ENCODE data around the gene RASGRP3. TPM values are rescaled to one million over a fixed set of nuclear protein-coding genes. Genes with fewer than 3 reads are reported as not detected.
"Not testable (repeated sequence)": the region's sequence is repeated elsewhere in the genome, so short reads cannot be mapped to it uniquely, and the experiment has no call there.

RASGRP3 gene
- total RNA-seq, 2 donors from 2014 or later, result 0.73 to 21.0 TPM

DNA sequence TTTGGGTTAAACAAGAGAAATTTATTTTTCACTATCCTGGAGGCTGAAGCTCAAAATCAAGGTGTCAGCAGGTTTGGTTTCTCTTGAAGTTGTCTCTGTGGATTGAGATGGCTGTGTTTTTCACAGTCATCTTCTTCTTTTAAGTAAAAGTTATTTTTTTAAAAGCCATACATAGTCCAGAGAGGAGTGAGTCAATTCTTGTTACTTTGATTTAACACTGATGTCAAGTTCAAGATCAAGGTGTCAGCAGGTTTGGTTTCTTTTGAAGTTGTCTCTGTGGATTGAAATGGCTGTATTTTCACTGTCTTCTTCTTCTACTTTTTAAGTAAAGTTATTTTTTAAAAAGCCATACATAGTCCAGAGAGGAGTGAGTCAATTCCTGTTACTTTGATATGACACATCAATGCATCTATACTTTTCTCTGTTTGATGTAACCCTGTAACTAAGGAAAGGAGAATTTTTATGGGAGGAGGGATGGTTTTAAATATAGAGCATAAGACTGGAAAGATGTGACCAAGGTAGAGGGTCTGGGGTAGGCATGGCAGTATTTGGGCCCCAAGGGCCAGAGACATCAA lies 22.5 kb upstream of the RASGRP3 start:
- Histone ChIP-seq H3K9me3 (no peaks in the 10 kb centered on the region), H3K36me3 (no peaks in the 10 kb centered on the region), H3K4me3 (no peak overlapping the region), H3K27me3 (replicated peaks; ENCODE audit: insufficient read depth) (no peaks in the 10 kb centered on the region), H3K27ac (no peak overlapping the region), H3K4me1 (replicated peaks) (no peaks in the 10 kb centered on the region)
- no peak for TF ChIP-seq POLR2AphosphoS5 (IDR thresholded peaks at IDR 0.05)
- TF ChIP-seq POLR2A (IDR thresholded peaks at IDR 0.05), result no peak
- TF ChIP-seq, protein P1, sequence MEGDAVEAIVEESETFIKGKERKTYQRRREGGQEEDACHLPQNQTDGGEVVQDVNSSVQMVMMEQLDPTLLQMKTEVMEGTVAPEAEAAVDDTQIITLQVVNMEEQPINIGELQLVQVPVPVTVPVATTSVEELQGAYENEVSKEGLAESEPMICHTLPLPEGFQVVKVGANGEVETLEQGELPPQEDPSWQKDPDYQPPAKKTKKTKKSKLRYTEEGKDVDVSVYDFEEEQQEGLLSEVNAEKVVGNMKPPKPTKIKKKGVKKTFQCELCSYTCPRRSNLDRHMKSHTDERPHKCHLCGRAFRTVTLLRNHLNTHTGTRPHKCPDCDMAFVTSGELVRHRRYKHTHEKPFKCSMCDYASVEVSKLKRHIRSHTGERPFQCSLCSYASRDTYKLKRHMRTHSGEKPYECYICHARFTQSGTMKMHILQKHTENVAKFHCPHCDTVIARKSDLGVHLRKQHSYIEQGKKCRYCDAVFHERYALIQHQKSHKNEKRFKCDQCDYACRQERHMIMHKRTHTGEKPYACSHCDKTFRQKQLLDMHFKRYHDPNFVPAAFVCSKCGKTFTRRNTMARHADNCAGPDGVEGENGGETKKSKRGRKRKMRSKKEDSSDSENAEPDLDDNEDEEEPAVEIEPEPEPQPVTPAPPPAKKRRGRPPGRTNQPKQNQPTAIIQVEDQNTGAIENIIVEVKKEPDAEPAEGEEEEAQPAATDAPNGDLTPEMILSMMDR (IDR thresholded peaks at IDR 0.05), result no peak
- DNase-seq (ENCODE audit: low spot score), result no peak
- intact Hi-C loops (cut with DNase I), result no loop called here

DNA sequence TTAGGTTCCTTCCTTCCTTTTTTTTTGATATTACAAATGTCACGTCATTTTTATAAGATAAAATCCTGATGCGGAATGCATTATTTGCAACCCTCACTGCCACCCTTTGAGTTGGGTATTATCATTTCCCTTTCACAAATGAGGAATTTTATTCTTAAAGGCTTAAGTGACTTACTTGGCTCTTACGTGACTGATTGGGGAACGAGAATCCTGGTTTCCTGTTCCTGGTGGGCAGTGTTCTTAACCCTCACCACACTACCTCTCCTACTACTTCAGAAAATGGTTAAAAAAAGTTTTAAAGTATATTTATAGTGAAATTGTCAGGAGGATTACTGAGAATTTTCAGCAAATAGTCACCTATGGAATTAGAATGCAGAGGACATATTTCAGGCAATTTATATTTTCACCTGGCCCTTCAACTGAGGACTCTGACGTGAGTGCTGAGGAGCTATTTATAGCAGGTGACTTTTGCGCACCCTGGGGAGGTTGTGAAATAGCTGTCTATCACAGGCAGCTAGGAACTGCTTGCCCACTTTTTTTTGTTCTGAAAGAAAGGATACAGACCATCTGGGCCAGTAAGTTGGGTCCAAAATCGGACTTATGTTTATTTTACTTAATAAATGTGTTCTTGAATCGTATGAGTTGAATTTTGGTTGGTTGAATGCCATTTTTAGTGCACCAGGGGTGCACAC lies 18.7 kb upstream of the RASGRP3 start:
- intact Hi-C loops (cut with DNase I), result no loop called here
- Histone ChIP-seq H3K36me3 (no peaks in the 10 kb centered on the region), H3K4me1 (replicated peaks) (no peaks in the 10 kb centered on the region), H3K27ac (no peak overlapping the region), H3K27me3 (replicated peaks; ENCODE audit: insufficient read depth) (no peaks in the 10 kb centered on the region), H3K9me3 (no peaks in the 10 kb centered on the region), H3K4me3 (no peak overlapping the region)
- TF ChIP-seq POLR2A (IDR thresholded peaks at IDR 0.05) (no peak), POLR2AphosphoS5 (IDR thresholded peaks at IDR 0.05) (peak; percentile 13)
- TF ChIP-seq, protein P1 (IDR thresholded peaks at IDR 0.05), result no peak
- no peak for DNase-seq (ENCODE audit: low spot score)
- WGBS, result 35% methylated on average over 8 of the region's 8 CpGs

DNA sequence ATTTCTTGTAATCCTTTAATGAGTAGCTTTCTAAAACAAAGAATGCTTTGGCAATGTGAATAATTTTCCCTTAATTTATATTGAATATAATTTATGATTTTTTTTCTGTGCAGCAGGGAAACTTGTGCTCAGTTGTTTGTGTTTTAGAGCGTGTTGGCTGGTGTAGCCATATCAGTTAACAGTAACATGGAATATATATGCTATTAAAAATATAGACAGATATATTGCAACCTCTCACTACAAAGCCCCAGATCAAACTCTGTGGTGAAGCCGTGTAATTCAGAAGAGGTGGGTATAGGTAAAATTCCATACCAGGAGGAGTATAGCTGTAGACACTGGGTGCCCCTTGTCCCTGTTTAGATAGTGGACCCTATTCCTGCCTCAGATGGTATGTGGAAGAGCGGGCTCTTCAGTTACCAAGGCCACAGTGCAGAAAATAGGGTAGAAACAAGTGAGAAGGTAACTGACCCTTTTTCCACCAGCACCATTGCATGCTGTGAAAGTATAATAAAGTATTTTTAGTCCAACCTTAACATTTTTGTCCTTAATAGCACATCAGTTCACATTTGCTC lies 18.1 kb upstream of the RASGRP3 start:
- 70% methylated on average over 3 of the region's 3 CpGs for WGBS

DNA sequence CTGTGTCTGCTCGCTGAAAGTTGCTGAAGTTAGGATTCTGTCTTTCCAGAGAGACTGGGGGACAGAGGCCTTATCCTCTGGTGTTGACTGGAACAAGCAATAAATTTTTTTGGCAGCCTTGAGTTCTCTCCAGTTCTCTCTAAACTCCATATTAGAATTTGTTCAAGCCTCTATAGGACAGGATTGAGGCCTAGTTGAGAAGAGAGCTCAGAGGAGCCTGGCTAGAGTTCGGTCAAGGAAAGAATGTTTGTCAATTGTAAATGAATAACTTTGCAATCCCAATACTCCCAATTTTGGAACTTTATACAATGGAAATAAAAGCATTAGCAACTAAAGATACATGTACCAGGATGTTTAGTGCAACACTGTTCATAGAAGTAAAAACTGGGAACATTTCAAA lies 16.7 kb upstream of the RASGRP3 start:
- H3K27ac ChIP-seq, result no peak overlapping the region
- WGBS, result 86% methylated on average over 2 of the region's 2 CpGs
- H3K4me1 ChIP-seq (replicated peaks), result no peaks in the 10 kb centered on the region
- H3K4me3 ChIP-seq, result no peak overlapping the region
- TF ChIP-seq POLR2A (IDR thresholded peaks at IDR 0.05) (no peak), POLR2AphosphoS5 (IDR thresholded peaks at IDR 0.05) (no peak)
- TF ChIP-seq, protein P1 (IDR thresholded peaks at IDR 0.05), result no peak
- H3K9me3 ChIP-seq, result no peaks in the 10 kb centered on the region
- intact Hi-C loops (cut with DNase I), result no loop called here
- no peaks in the 10 kb centered on the region for H3K27me3 ChIP-seq (replicated peaks; ENCODE audit: insufficient read depth)
- DNase-seq (ENCODE audit: low spot score), result no peak
- H3K36me3 ChIP-seq, result no peaks in the 10 kb centered on the region

More for the DNA sequence above, 18.1 kb upstream of the RASGRP3 start:
- H3K36me3 ChIP-seq, result no peaks in the 10 kb centered on the region
- H3K4me3 ChIP-seq, result no peak overlapping the region
- no peak overlapping the region for H3K27ac ChIP-seq
- no peaks in the 10 kb centered on the region for H3K9me3 ChIP-seq
- no peak for DNase-seq (ENCODE audit: low spot score)
- no peaks in the 10 kb centered on the region for H3K27me3 ChIP-seq (replicated peaks; ENCODE audit: insufficient read depth)
- H3K4me1 ChIP-seq (replicated peaks), result no peaks in the 10 kb centered on the region
- TF ChIP-seq, protein P1 (IDR thresholded peaks at IDR 0.05), result no peak
- TF ChIP-seq POLR2A (IDR thresholded peaks at IDR 0.05) (no peak), POLR2AphosphoS5 (IDR thresholded peaks at IDR 0.05) (no peak)
- intact Hi-C loops (cut with DNase I), result no loop called here

DNA sequence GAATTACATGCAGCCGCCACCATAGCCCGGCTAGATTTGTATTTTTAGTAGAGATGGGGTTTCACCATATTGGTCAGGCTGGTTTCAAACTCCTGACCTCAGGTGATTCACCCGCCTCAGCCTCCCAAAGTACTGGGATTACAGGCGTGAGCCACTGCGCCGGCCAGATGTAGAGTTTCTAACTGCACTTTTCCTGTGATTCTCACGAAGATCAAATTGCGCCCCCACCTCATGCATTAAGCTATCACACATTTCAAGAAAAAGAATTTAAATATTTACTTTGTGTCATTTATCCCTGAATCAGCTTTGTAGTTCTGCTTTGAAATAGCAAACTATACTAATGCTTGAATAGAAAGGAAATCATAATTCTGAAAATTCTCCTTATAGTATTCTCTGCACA lies 13.9 kb upstream of the RASGRP3 start:
- H3K4me1 ChIP-seq (replicated peaks); H3K27me3 ChIP-seq (replicated peaks; ENCODE audit: insufficient read depth); H3K36me3 ChIP-seq; H3K9me3 ChIP-seq; H3K4me3 ChIP-seq; intact Hi-C loops (cut with DNase I); DNase-seq (ENCODE audit: low spot score); H3K27ac ChIP-seq: not testable (repeated sequence)
- WGBS, result 75% methylated on average over 8 of the region's 8 CpGs
